ENCODE results near the gene SIGLEC8.

GRCh38 chr19:51489113-51489512, 30.9 kb upstream of the SIGLEC8 start:
- TF ChIP-seq EGR1 (IDR thresholded peaks at IDR 0.05; ENCODE audit: borderline replicate concordance in 1 of 2, low read depth in 2 of 2, low read length in 2 of 2), result no peak
- no peak for TF ChIP-seq ZNF384 (IDR thresholded peaks at IDR 0.05; ENCODE audit: borderline replicate concordance, low read depth, low read length)
- TF ChIP-seq EZH2 (IDR thresholded peaks at IDR 0.05; ENCODE audit: borderline replicate concordance, control insufficient read depth, low read depth, low read length), result no peak
- no peak for TF ChIP-seq CTCF (IDR thresholded peaks at IDR 0.05 in 2 of 3, conservative IDR thresholded peaks at IDR 0.05 in 1 of 3; ENCODE audit: control insufficient read depth in 2 of 3, extremely low read depth in 1 of 3, insufficient read depth in 1 of 3, low read depth in 3 of 3, low read length in 3 of 3)
- no peak for TF ChIP-seq NFYA (IDR thresholded peaks at IDR 0.05; ENCODE audit: borderline replicate concordance, low read depth, low read length)
- TF ChIP-seq, protein P1, sequence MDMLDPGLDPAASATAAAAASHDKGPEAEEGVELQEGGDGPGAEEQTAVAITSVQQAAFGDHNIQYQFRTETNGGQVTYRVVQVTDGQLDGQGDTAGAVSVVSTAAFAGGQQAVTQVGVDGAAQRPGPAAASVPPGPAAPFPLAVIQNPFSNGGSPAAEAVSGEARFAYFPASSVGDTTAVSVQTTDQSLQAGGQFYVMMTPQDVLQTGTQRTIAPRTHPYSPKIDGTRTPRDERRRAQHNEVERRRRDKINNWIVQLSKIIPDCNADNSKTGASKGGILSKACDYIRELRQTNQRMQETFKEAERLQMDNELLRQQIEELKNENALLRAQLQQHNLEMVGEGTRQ (IDR thresholded peaks at IDR 0.05; ENCODE audit: borderline replicate concordance, low read depth, low read length), result no peak
- TF ChIP-seq RAD21 (IDR thresholded peaks at IDR 0.05; ENCODE audit: insufficient read depth, low read depth, low read length), result no peak
- TF ChIP-seq, protein P2, sequence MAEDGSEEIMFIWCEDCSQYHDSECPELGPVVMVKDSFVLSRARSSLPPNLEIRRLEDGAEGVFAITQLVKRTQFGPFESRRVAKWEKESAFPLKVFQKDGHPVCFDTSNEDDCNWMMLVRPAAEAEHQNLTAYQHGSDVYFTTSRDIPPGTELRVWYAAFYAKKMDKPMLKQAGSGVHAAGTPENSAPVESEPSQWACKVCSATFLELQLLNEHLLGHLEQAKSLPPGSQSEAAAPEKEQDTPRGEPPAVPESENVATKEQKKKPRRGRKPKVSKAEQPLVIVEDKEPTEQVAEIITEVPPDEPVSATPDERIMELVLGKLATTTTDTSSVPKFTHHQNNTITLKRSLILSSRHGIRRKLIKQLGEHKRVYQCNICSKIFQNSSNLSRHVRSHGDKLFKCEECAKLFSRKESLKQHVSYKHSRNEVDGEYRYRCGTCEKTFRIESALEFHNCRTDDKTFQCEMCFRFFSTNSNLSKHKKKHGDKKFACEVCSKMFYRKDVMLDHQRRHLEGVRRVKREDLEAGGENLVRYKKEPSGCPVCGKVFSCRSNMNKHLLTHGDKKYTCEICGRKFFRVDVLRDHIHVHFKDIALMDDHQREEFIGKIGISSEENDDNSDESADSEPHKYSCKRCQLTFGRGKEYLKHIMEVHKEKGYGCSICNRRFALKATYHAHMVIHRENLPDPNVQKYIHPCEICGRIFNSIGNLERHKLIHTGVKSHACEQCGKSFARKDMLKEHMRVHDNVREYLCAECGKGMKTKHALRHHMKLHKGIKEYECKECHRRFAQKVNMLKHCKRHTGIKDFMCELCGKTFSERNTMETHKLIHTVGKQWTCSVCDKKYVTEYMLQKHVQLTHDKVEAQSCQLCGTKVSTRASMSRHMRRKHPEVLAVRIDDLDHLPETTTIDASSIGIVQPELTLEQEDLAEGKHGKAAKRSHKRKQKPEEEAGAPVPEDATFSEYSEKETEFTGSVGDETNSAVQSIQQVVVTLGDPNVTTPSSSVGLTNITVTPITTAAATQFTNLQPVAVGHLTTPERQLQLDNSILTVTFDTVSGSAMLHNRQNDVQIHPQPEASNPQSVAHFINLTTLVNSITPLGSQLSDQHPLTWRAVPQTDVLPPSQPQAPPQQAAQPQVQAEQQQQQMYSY (CRISPR knock-in tag; IDR thresholded peaks at IDR 0.05), result no peak
- TF ChIP-seq SKIL (IDR thresholded peaks at IDR 0.05; ENCODE audit: low read depth, poor library complexity, severe bottlenecking), result no peak
- no peak for TF ChIP-seq SRF (IDR thresholded peaks at IDR 0.05; ENCODE audit: low read depth in 2 of 2, low read length in 2 of 2)
- no peak for TF ChIP-seq CREB1 (IDR thresholded peaks at IDR 0.05; ENCODE audit: low read depth)
